Activated naive CD4-positive, alpha-beta T cell (primary cell): ENCODE results near the gene FKBP8.

ENCODE experiments used
- DNase-seq, 4 experiments: peaks; one replicate each; lab custom pipeline; 2025; lab: John Stamatoyannopoulos, UW

FKBP8 gene

GRCh38 chr19:18502246-18502637 lies 41.1 kb downstream of the FKBP8 start:
- no peak for DNase-seq

- no peak for DNase-seq
These were observed 41.5 kb downstream of the FKBP8 start for GRCh38 chr19:18501832-18502231.

- no peak for DNase-seq
These were observed 42.0 kb downstream of the FKBP8 start for GRCh38 chr19:18501351-18501750.

GRCh38 chr19:18500799-18501198 lies 42.6 kb downstream of the FKBP8 start:
- no peak for DNase-seq

- DNase-seq: no peak
These were observed 43.0 kb downstream of the FKBP8 start for GRCh38 chr19:18500376-18500775.

- DNase-seq: no peak
These were observed 44.2 kb downstream of the FKBP8 start for GRCh38 chr19:18499055-18499775.

- no peak for DNase-seq
These were observed 46.5 kb downstream of the FKBP8 start for GRCh38 chr19:18496980-18497256.

GRCh38 chr19:18496167-18496979 lies 47.0 kb downstream of the FKBP8 start:
- DNase-seq: no peak

- no peak for DNase-seq
These were observed 48.0 kb downstream of the FKBP8 start for GRCh38 chr19:18495204-18495911.

GRCh38 chr19:18494267-18494607 lies 49.1 kb downstream of the FKBP8 start:
- DNase-seq: no peak

GRCh38 chr19:18493440-18494266 lies 49.7 kb downstream of the FKBP8 start:
- no peak for DNase-seq

- no peak for DNase-seq
These were observed 51.1 kb downstream of the FKBP8 start for GRCh38 chr19:18491995-18492953.

GRCh38 chr19:18490728-18491127 lies 52.6 kb downstream of the FKBP8 start:
- no peak for DNase-seq

GRCh38 chr19:18489627-18490184 lies 53.7 kb downstream of the FKBP8 start:
- no peak for DNase-seq

- DNase-seq: no peak
These were observed 54.3 kb downstream of the FKBP8 start for GRCh38 chr19:18488838-18489626.

- no peak for DNase-seq
These were observed 55.0 kb downstream of the FKBP8 start for GRCh38 chr19:18488403-18488723.

GRCh38 chr19:18487576-18488402 lies 55.6 kb downstream of the FKBP8 start:
- no peak for DNase-seq

- DNase-seq: no peak
These were observed 56.6 kb downstream of the FKBP8 start for GRCh38 chr19:18486746-18487145.

- DNase-seq: no peak
These were observed 58.4 kb downstream of the FKBP8 start for GRCh38 chr19:18484992-18485391.
